Measurements from ENCODE around the gene RPTOR.

Gene RPTOR

DNA sequence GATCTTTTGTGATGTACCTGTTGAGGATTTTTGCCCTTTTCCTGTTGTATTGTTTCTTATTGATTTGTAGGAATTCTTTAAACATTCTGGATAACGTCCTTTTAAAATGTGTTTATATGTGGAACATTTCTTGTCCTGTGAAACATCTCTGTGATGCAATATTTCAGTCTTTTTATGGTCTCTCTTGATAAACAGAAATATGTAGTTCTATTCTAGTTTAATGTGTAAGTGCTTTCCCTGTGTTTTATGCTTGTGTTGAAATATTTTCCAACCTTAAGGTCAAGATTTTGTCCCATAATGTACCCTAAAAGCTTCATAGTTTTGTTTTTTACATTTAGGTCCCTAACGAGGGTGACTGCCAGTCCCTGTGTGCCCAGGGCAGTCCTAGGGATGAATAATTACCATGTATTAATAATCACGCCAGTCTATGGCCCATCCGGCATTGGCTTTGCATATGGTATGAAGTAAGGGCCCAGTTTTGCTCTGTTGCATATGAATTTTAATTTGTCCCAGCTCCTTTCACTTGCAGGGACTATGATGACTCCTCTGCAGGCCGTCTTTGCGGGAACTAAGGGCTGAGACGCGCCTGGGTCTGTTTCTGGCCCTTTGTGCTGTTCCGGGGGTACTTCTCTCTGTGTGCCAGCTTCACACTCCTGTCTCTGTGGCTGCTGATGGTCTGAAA lies 44.2 kb downstream of the RPTOR start:
- no peak for DNase-seq

GRCh38 chr17:80591788-80592187 lies 47.1 kb downstream of the RPTOR start:
- no peak for DNase-seq

GRCh38 chr17:80592243-80592642 lies 47.6 kb downstream of the RPTOR start:
- DNase-seq = no peak

DNA sequence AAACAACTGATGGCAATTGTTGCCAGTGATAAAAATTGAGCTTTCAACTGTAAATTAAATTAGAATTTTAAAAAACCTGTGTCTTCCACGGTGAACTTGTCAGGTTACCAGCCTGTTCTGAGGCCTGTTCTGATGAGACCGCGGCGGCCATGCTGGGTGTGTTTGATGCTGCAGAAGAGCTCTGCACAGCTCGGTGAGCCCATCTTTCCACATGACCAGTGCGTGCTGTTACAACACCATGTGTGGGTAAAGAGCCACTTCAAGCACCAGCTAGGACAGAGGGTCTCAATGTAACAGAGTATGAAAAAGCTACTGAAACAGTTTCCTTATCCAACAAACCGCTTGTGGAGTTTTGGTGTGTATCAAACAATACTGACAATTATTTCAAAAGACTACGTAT lies 48.5 kb downstream of the RPTOR start:
- no peak for DNase-seq

- no peak for DNase-seq
These were observed 50.0 kb downstream of the RPTOR start for GRCh38 chr17:80594431-80595269.

DNA sequence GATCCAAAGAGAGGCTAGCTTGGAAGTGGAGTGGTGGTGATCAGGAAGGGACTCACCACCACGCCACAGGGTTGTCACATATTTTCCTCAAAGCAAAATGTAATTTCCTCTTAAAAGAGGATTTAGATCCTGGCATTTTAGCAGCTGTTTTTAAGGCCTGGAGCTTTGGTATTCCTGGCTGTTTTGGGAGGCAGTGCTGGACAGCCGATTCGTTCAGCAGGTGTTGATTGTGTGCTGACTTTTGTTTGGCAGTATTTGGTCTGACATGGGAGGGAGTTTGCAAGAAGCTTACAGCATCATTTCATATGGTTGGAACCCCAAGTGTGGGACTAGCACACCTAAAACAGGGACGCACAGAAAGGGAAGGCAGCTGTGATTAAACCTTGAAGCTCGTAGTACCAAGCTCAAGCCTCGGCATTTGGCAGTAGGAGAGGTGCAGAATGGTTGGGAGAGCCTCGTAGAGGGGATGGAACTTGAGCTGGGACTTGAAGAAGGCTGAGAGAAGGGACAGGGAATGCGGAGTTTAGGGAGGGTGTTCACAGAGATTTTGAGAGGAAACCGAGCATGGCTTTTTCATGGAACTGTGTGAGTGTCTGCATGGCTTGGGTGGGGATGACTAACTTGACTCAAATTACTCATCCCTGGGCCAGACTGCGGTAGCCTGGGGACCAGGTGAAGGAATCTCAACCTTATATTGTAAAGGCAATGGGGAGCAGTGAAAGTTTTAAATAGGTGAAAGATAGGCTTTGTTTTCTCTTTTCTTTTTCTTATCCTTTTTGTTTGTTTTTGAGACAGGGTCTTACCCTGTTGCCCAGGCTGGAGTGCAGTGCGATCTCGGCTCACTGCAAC lies 52.3 kb downstream of the RPTOR start:
- no peak for DNase-seq

DNA sequence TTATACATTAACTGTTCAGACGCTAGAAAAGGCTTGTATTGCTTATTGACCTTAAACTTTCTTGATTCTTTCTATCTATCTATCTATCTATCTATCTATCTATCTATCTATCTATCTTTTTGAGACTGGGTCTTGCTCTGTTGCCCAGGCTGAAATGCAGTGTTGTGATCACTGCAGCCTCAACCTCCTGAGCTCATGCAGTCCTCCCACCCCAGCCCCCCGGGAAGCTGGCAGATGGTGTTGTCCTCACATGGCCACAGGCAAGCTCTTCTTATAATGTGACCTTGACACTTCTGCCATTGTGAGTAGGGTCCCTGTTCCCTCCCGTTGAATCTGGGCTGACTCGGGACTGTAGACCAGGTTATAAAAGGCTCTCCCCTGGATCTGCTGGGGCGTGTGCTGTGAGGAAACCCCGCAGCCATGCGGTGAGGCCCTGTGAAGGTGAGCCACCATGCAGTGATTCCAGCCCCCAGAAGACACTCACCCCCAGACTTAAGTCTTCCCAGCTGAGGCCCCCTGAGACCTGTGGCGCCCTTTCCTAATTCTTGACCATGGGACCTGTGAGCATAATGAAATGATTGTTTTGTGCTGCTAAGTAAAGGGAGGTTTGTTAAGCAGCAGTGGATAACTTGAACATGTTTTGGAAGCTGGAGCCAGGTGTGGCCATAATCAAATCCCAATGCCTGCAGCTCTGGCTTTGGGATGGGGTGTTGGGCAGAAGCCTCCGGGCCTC lies 54.3 kb downstream of the RPTOR start:
- DNase-seq = no peak

DNA sequence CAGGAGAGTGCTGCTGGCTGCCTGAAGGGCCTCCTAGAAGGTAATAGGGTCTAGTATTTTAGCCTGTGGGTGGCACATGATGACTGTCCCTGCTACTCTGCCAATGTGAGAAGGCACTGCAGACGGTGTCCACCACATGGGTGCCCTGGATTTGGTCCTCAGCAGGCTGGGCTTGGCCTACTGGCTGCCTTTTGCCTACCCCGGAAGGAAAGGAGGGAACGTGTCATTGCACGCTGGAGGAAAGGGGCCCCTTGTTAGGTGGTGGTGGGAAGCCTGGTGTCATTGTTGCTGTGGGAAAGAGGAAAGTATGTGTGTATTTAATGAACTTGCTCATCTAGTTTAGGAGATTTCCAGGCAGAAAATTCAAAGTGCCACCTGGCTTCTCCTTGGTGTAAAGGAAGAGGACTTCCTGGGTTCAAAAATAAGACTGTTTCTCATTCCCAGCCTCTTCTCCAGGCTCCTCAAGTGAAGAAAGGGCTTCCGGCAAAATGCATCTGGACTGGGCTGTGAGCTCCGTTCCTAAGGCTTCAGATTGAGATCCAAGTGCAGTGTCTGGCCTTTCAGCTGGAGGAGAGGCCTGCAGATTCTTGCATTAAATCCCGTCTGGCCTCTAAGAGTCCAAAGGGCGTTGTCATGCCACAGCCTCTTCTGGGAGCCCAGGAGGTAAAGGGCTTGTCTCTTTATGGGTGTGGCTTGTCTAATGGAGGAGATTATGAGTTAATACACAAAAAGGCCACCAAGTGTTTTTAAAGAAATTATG lies 55.1 kb downstream of the RPTOR start:
- no peak for DNase-seq

DNA sequence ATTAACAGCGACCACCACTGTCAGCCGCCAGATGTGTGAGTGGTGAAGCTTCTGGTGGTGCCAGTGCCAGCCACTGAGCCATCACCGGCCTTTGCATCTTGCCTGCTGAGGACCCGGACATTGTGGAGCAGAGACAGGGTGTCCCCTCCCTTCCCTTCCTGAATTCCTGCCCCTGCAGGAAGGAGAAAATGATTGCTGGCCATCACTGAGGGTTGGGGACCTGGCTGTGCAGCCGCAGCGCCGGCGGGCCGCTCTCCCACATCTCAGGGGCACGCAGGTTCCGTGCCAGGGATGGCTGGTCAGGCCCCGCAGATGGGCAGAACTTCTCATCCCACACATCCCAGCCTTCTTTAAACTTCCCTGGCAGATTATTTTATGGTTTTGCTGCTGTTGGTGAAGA lies 56.5 kb downstream of the RPTOR start:
- DNase-seq = no peak

DNA sequence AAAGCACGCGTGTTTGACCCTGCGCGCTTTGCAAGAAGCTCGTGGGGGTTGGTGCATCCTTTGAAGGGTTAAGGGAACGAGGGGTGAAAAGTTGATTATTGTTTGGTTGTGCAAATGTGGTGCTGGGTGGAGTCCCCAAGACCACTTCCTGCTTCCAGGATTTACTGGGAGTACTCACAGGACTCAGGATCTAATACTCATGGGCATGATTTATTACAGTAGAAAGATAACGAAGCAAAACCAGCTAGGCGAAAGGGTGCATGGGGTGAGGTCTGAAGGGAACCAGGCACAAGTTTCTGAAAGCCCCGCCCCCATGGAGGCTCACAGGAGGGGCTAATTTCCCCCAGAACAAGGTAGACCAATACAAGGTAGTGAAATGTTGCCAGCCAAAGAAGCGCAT lies 58.8 kb downstream of the RPTOR start:
- no peak for DNase-seq

DNA sequence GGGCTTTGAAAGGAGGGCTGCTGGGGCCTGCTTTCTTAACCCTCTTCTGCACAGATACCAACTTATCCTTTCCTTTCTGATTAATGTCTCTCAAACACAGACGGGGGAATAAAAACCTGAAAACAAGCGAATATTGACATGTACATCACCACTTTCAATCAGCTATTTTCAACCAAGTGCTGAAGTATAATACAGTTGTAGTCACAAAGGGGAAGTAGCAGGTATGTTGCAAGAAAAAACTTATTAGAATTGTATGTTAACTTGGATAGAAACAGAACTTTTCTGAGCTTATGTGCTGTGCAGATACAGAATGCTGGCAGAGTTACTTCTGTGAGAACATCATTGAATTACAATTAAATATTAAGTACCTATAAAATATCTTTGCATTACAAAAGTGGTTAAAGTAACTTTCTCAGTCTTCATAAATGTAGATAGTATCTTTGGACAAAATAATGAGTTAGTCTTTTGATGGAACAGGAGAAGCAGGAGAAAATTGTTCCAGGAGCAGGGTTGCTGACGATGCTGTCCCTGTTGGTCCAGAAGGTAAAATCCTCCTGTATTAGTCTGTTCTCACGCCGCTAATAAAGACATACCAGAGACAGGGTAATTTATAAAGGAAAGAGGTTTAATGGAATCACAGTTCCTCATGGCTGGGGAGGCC lies 59.5 kb downstream of the RPTOR start:
- DNase-seq = no peak

GRCh38 chr17:80604670-80605010 lies 60.0 kb downstream of the RPTOR start:
- no peak for DNase-seq

DNA sequence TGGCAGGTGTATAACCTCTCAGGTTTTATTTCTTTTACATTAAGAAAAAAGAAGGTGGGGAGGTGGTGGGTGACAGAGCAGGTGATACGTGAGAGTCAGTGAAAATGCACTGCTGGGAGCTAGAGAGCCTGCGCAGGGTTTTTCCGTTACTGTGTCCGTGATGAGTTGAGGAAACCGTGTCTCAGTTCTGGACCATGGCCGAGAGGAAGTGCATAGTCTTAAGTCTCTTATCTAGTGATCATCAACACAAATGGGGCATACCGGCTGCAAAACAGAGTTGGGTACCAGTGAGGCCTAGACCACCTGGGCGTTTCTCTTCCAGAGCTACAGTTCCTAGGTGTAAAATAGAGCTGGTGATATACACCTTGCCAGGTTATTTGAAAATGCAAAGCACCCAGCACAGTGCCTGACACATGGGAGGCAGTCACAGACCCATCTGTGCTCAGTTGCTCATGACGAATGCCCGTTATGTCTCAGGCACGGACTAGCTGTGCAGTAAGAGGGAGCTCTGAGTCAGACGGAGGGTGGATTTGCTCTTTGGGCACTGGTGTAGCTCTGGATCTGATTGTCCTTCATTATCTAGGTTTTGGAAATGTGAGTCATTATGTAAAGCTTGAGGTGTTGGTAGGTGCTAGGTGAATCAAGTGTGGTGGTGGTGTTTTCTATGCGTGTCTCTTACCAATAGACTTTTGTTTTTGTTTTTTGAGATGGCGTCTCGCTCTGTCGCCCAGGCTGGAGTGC lies 60.9 kb downstream of the RPTOR start:
- no peak for DNase-seq

- DNase-seq = no peak
These were observed 63.7 kb downstream of the RPTOR start for GRCh38 chr17:80608326-80608725.

DNA sequence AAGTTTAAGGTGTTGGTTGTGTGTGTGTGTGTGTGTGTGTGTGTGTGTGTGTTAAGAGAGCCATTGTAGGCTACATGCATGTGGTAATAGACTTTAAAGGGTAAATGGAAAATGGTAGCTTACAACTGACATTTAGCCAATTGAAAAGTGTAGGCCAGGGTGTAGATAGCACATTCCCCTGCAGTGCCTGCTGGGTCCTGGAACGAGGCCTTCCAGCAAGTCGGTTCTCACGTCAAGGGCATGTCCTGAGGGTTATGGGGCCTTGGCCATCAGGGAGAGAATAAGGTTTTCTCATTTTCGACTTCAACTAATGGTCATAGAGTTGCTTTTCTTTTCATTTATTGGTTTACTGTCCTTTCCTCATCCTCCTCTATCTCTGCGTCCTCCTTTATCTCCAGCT lies 65.1 kb downstream of the RPTOR start:
- DNase-seq = no peak

DNA sequence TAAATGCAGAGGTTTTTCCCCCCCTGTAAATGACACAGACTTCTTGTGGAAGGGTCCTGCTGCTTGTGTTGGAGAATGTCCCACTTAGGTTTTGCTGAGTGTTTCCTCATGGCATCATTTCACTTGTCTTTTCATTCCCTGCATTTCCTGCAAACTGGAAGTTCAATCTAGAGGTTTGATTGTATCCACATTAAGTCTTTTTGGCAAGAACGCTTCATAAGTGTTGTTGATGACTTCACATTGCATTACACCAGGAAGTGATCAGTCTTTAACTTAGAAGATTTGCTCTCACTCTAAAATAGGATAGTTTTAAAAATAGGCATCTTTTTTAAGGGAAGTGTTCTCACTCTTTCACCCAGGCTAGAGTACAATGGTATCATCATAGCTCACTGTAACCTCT lies 67.2 kb downstream of the RPTOR start:
- no peak for DNase-seq

DNA sequence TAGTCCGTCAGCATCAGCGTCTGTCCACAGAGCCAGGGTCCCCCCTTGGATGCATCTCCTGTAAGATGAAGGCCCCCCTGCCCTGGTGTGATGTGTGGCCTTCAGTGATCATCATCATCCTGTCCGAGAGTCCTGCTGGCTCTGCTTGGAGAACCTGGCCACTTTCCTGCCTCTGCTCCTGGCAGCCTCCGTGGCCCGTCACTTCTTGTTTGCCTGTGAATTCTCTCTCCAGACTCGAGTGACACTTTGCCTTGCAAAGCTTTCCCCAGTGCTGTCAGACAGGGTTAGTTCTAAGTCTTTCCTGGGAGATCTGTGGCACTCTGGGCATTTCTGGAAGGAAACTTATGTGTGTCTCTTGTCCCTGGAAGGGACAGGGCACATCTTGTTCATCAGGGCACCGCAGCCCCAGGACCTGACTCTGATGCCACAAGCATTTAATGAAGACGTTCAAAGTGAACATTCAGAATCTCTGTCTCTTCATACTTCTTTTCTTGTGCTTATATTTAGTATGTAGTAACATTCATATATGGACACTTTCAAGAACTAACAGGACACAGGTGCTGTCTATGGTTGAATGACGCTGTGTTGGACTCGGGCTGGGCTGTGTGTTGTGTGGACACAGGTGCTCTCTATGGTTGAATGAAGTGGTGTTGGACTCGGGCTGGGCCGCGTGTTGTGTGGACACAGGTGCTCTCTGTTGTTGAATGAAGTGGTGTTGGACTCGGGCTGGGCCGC lies 68.5 kb downstream of the RPTOR start:
- DNase-seq = no peak

DNA sequence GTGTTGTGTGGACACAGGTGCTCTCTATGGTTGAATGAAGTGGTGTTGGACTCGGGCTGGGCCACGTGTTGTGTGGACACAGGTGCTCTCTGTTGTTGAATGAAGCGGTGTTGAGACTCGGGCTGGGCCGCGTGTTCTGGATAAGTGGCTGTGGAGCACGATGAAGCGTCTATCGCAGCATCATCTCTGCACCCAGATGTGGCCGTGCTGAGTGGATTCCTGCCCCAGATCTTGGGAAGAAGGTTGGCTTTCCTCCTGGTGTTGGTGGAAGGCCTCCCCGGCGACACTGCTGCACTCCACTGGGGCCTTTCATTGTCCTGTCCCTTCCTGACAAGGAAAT lies 69.1 kb downstream of the RPTOR start:
- no peak for DNase-seq

DNA sequence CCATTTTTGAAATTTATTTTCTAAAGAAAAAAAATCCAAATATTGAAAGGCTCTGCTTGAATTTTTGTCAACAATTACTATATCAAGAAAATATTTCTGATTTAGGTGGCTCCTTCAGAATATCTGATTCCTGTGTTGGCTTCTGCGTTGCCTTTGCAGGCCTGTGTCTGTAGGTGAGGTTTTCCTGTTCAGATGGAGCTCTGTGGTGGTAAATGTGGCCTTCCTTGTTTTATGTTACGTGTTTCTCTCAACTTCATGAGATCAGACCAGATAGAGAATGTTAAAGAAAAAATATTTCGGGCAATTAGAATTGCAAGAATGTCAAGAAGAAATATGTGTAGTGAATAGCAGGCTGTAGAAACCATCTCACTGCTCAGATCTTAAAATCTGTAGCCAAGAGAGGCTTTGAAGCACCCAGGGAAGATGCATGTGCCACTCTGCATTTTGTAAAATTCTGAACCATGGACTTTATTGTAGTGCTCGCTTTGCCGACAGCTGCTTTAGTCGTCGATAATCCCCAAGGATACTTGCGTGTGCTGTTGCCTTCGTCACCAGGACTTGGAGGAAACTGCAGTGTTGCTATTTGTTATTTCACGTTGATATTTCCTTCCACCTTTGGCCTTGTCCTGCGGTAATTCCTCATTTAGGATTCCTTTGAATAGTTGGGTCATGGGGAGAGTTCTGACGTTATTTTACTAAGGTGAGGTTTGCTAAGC lies 69.9 kb downstream of the RPTOR start:
- DNase-seq = no peak
